CD4-positive, alpha-beta T cell treated with Interleukin-10 for 1 hour (primary cell): Measurements from ENCODE around the gene TMOD1.
"Not testable (repeated sequence)": the region's sequence is repeated elsewhere in the genome, so short reads cannot be mapped to it uniquely, and the experiment has no call there.

ENCODE experiments used
- DNase-seq: peaks from one replicate; pipeline ENCODE4 v3.0.0-alpha.2; 2020

The TMOD1 gene

GRCh38 chr9:97501177-97501971 lies at the start of gene TMOD1:
Gene TMOD1 (plus strand): TSS chr9:97501666. CDS start chr9:97524189, 22,523 bp downstream.
- DNase-seq, result peak; percentile 22

- not testable (repeated sequence) for DNase-seq
Observed at GRCh38 chr9:97453573-97453972, 47.9 kb upstream of the TMOD1 start.

DNA sequence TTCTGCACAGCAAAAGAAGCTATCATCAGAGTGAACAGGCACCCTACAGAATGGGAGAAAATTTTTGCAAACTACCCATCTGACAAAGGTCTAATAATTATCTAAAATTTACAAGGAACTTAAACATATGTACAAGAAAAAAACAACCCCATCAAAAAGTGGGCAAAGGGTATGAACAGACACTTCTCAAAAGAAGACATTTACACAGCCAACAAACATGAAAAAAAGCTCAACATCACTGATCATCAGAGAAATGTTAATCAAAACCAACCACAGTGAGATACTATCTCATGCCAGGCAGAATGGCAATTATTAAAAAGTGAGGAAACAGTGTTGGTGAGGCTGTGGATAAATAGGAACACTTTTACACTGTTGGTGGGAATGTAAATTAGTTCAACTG lies 44.6 kb upstream of the TMOD1 start:
- DNase-seq, result not testable (repeated sequence)

DNA sequence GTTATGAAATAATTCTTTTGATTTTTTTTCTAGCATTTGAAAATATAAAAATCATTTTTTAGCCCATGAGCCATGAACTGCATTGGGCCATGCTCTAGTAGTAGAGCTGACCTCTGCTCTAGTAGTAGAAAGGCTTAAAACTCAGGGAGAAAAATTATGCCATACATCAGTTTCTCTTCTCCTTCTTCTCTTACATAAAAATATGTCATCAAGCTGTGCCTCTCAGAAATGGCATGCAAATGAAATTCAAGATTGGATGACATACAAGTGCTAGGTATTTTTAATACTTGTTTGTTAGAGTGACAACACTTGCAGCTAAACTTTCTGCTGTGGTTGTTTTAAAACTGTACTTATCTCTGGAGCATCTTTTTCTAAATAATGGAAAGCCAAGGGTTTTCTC lies 42.1 kb upstream of the TMOD1 start:
- DNase-seq, result no peak

- no peak for DNase-seq
Observed at GRCh38 chr9:97462159-97462558, 39.3 kb upstream of the TMOD1 start.

GRCh38 chr9:97462914-97463313 lies 38.6 kb upstream of the TMOD1 start:
- no peak for DNase-seq

- DNase-seq, result peak; percentile 30
Observed at GRCh38 chr9:97468658-97469448, 32.6 kb upstream of the TMOD1 start.

DNA sequence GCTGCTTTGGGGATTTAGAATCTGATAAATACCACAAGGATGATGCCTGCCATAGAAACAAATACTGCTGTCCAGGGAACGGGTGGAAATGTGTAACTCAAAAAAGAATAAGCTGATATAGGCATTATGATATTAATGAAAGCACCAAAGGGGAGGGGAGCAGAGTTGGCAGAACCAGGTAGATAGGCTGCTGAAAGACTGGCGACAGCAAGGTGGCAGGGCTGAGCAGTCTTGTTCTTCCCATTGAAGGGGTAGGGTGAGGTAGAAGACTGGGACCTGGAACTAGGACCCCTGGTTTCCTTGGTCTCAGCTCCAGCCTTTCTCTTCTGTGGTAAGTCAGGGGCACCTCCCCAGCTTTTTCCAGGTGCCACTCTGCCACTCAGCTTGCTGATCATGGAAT lies 31.4 kb upstream of the TMOD1 start:
- DNase-seq, result no peak

GRCh38 chr9:97473717-97474116 lies 27.7 kb upstream of the TMOD1 start:
- no peak for DNase-seq

DNA sequence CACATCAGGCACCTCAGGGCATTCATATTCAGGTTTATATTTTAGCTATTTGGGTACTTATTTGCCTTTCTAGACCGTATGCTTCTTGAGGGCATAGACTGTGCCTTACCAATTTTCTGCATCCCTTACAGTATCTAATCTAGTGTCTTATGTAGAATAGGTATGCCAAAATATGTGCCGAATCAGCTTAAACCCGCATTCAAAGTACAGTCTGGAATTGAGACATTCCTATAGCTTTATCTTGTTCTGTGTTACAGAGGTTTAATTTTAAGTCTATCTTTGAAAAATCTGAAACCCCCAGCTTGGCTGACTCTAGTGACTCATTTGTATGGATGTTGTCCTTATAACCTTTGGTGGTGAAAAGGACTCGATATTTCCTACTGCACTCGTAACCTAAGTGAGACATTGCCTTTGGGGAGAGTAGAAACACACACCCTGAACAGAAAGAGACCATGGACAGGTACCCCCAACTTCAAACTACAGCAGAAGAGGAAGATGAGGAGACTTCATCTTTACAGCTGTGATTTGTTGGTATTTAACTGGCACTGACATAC lies 27.0 kb upstream of the TMOD1 start:
- no peak for DNase-seq

DNA sequence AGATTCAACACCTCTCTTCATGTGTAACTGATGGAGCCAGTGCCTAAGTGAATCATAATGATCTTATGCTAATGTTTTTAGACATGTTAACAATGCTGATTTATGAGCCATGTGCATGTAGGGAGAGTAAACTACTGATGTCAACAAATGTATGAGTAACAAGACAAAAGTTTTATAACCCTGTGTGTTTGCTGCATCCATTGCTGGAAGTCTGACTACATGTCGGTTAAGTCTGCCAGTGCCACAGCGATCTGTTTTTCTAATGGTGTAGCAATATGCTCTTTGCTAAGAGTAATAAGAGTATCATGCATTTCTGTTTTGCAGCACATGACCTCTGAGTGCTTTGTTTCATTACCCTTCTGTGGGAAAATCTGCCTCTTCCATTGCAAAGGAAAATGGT lies 26.4 kb upstream of the TMOD1 start:
- no peak for DNase-seq

- no peak for DNase-seq
Observed at GRCh38 chr9:97478301-97478981, 23.0 kb upstream of the TMOD1 start.

GRCh38 chr9:97479496-97480159 lies 21.8 kb upstream of the TMOD1 start:
- DNase-seq, result no peak

DNA sequence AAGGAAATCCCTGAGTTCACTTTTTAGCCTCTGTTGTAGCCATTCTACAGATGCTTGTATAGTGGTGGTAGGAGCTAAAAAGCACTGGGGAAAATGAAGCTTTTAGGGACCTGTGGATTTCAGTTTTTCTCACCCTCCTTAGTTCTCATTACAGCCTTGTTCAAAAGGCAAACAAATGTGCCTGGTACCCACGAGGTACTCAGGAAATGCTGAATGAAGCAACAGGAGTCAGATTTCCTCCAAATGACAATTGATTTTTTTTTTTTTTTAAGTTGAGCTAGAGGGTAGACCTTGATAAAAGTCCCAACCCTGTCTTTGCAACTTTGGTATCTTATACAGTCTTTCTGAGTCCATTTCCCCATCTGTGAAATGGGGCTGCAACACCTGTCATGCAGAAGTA lies 21.3 kb upstream of the TMOD1 start:
- no peak for DNase-seq

DNA sequence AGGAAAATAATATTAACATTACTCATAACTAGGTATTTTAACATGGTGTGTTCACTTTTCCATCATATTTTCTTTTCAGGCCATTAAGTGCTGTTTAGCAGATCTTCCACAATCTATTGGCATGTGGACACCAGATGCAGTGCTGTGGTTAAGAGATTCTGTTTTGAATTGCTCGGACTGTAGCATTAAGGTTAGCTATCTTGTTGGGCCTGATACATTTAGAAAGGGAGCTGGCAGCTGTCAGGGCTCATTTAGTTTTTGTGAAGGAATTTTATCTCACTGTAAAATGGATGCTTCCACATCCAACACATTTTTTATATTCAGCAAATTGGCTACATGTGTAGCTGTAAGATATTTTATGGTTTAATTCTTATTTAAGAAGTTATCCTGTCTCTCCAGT lies 20.7 kb upstream of the TMOD1 start:
- no peak for DNase-seq

DNA sequence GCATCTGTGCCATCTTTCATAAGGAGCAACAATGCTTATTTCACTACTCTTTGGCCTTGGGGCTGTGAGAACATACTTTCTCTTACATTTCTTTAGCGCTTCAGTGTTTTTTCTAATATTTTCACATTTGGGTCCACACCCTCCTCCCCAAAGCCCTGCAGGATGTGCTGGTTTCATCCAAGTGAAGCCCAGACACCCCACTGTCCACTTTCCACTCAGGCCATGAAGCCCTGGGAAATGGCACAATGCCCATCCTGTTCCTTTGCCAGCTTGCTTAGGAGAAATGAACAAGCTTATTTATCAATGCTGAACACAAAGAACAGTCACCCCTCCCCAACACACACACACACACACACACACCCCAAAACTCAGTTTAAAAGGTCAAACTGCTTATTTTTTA lies 17.3 kb upstream of the TMOD1 start:
- no peak for DNase-seq

DNA sequence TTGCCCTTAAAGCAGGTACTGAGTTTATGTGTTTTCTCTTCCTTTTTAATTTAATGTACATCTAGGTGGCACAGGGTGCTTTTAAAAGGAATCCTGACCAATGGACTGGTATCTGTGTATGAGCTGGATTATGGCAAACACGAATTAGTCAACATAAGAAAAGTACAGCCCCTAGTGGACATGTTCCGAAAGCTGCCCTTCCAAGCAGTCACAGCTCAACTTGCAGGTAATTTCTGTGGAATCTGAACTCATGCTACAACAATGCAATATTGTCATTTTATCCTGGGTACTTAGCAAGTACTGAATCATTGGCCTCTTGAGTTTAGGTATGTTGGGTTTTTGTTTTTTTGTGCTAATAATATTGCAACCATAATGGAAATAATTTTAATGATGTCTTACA lies 14.4 kb upstream of the TMOD1 start:
- no peak for DNase-seq

DNA sequence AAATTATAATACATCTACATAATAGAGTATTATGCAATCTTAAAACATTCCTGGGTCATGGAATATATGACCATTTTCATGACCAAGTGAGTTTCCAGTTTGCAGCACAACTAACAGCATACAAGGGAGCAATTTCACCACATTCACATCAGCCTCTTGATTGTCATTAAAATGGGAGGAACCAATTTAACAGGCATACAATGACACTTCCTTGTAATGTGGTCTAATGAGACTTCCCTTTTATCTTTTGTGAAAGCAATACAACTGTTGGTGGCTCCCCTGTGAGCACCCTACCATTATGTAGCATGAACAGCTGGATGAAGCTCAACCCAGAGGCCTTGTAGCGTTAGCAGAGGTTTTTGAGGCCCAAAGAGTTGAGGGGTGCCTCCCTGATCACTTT lies 13.6 kb upstream of the TMOD1 start:
- no peak for DNase-seq

DNA sequence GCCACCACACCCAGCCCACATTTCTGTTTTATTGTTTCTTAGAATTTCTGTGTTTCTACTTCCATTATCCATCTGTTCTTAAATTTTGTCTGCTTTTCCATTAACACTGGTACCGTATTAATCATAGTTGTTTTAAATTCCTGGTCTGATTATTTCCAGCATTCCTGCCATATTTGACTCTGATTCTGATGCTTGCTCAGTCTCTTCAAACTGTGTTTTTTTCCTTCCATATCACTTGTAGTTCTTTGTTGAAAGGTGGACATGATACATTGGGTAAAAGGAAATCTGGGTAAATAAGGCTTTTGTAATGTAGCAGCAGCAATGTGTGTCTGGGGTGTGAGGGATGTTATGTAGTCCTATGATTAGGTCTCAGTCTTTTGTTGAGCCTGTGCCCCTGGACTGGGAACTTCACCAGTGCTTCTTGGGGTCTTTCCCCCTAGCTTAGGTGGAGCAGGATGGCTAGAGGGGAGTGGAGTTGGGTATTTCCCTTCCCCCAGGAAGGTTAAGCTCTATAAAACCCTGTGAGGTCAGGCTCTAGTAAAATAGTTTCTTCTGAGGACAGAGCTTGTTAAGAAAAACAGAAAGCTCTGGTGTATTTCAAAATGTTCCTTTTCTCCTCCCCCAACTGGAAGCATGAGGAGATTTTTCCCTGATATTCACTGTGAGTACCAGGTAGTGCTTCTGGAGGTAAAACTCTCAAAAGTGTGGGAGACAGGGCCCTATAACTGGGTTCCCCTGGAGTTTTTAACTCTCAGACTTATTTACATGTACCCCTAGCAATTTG lies 10.1 kb upstream of the TMOD1 start:
- DNase-seq, result no peak

- not testable (repeated sequence) for DNase-seq
Observed at GRCh38 chr9:97497558-97498375, 3.7 kb upstream of the TMOD1 start.

DNA sequence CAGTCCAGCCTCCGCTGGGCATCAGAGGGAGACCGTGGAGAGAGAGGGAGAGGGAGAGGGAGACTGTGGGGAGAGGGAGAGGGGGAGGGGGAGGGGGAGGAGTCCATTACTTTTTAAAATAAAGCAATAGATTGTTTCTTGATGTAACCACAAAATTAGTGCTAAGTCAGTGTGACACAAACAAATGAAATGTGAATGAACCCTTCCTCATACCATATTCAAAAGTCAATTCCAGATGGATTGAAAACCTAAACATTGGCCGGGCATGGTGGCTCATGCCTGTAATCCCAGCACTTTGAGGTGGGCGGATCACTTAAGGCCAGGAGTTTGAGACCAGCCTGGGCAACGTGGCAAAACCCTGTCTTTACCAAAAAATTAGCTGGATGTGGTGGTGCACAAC lies 2.6 kb upstream of the TMOD1 start:
- not testable (repeated sequence) for DNase-seq
